Measurements from ENCODE around the gene CACNA2D1. TPM values are rescaled to one million over a fixed set of nuclear protein-coding genes. Genes with fewer than 3 reads are reported as not detected.

CACNA2D1 gene
- total RNA-seq, 1 experiment from 2014 or later = 0.77 TPM

DNA sequence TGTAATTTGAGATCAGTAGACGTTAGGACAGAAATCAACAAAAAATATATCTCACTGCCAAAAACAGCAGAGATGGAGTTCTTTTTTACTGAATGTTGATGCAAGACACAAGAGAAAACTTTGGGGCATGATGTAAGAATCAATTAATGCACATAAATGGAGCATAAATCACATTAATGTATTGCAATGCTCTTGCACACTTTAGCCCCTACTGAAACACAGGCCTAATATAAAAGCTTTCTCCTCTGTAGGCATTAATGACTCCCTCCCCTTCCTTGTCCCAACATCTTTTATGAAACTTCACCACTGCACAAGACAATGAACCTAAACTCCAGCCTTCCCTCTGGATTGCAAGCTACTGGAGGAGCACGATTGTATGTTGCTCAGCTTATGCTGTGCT lies 58.8 kb downstream of the CACNA2D1 start:
- Histone ChIP-seq H3F3A (ENCODE audit: low read length, unreplicated experiment) (no peaks in the 10 kb centered on the region), H3K9me3 (ENCODE audit: low read length) (no peaks in the 10 kb centered on the region), H3K4me3 (ENCODE audit: low read length) (no peak overlapping the region), H3K36me3 (ENCODE audit: low read depth, low read length) (no peaks in the 10 kb centered on the region), H3K9me2 (replicated peaks; ENCODE audit: low read length) (no peaks in the 10 kb centered on the region), H3K27ac (ENCODE audit: low read length) (no peak overlapping the region), H3K9ac (ENCODE audit: low read length) (no peak overlapping the region), H3K27me3 (ENCODE audit: low read length) (peaks cover 42% of the 10 kb centered on the region), H4K20me1 (ENCODE audit: low read length) (no peaks in the 10 kb centered on the region), H2AFZ (ENCODE audit: low read length) (no peak overlapping the region), H3K79me2 (ENCODE audit: low read length) (no peaks in the 10 kb centered on the region), H3K4me2 (ENCODE audit: low read length) (no peak overlapping the region), H3K4me1 (ENCODE audit: insufficient read depth, low read length) (no peaks in the 10 kb centered on the region)
- no TSS peak for BruUV-seq (replicated peaks)
- CTCF ChIA-PET = no interaction called here
- intact Hi-C loops (cut with micrococcal nuclease) = no loop called here
- DNase-seq (no peak), ATAC-seq (no peak)
- POLR2A ChIA-PET (ENCODE audit: unreplicated experiment) = no interaction called here
- no peak for TF ChIP-seq EZH2phosphoT487 (IDR thresholded peaks at IDR 0.05; ENCODE audit: borderline replicate concordance, low read length)
- no peak for TF ChIP-seq EZH2 (IDR thresholded peaks at IDR 0.05; ENCODE audit: low read length, unreplicated experiment)
- TF ChIP-seq, protein P1, sequence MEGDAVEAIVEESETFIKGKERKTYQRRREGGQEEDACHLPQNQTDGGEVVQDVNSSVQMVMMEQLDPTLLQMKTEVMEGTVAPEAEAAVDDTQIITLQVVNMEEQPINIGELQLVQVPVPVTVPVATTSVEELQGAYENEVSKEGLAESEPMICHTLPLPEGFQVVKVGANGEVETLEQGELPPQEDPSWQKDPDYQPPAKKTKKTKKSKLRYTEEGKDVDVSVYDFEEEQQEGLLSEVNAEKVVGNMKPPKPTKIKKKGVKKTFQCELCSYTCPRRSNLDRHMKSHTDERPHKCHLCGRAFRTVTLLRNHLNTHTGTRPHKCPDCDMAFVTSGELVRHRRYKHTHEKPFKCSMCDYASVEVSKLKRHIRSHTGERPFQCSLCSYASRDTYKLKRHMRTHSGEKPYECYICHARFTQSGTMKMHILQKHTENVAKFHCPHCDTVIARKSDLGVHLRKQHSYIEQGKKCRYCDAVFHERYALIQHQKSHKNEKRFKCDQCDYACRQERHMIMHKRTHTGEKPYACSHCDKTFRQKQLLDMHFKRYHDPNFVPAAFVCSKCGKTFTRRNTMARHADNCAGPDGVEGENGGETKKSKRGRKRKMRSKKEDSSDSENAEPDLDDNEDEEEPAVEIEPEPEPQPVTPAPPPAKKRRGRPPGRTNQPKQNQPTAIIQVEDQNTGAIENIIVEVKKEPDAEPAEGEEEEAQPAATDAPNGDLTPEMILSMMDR (conservative IDR thresholded peaks at IDR 0.05; ENCODE audit: low read depth, low read length) = no peak

DNA sequence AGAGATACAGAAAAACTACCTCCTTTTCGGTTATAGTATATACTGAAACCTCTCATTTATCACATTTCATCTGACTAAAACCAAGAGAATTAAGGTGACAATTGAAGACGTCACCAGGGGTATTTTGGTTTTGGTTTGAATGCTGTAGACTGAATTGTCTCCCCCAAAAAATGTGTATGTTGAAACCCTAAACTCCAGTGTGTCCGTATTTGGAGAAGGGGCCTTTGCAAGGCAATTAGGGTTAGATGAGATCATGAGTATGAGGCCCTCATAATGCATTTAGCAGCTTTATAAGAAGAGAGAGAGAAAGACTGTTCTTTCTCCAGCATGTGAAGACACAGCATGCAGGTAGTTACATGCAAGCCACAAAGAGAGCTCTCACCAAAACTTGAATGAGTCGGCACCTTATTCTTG lies 59.5 kb downstream of the CACNA2D1 start:
- CTCF ChIA-PET = no interaction called here
- TF ChIP-seq, protein P1 (conservative IDR thresholded peaks at IDR 0.05; ENCODE audit: low read depth, low read length) = no peak
- no peak for TF ChIP-seq EZH2phosphoT487 (IDR thresholded peaks at IDR 0.05; ENCODE audit: borderline replicate concordance, low read length)
- no peak for TF ChIP-seq EZH2 (IDR thresholded peaks at IDR 0.05; ENCODE audit: low read length, unreplicated experiment)

DNA sequence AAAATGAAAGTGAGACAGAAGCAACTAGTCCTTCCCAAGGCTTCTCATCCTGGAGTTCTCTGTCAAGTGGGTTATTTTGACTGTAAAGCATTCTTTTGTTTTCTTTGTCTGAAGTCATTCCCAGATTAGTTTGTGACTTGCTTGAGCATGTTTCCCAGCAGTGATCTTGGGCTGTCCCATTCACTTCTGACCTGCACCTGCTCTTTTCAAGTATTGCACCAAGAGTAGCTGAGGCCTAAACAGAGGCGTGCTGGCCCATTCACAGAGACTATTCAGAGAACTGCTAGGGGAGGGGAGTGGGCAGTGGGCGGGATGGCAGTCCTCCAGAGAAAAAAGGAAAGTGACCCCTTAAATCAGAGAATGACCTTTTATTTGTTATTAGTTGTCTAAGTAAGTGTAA lies 61.3 kb downstream of the CACNA2D1 start:
- POLR2A ChIA-PET (ENCODE audit: unreplicated experiment) = no interaction called here
- no peaks in the 10 kb centered on the region for H3K9me2 ChIP-seq (replicated peaks; ENCODE audit: low read length)
- no peaks in the 10 kb centered on the region for H3F3A ChIP-seq (ENCODE audit: low read length, unreplicated experiment)

More for the DNA sequence above, 59.5 kb downstream of the CACNA2D1 start:
- no peaks in the 10 kb centered on the region for H3K4me1 ChIP-seq (ENCODE audit: insufficient read depth, low read length)
- no peaks in the 10 kb centered on the region for H3K9me3 ChIP-seq (ENCODE audit: low read length)
- POLR2A ChIA-PET (ENCODE audit: unreplicated experiment) = no interaction called here
- no peak for DNase-seq
- no peaks in the 10 kb centered on the region for H3K36me3 ChIP-seq (ENCODE audit: low read depth, low read length)
- no peaks in the 10 kb centered on the region for H3K79me2 ChIP-seq (ENCODE audit: low read length)
- H2AFZ ChIP-seq (ENCODE audit: low read length) = no peak overlapping the region
- no peak for ATAC-seq
- no peak overlapping the region for H3K4me2 ChIP-seq (ENCODE audit: low read length)
- no peaks in the 10 kb centered on the region for H3K9me2 ChIP-seq (replicated peaks; ENCODE audit: low read length)
- no peaks in the 10 kb centered on the region for H3F3A ChIP-seq (ENCODE audit: low read length, unreplicated experiment)
- H3K9ac ChIP-seq (ENCODE audit: low read length) = no peak overlapping the region
- H3K27ac ChIP-seq (ENCODE audit: low read length) = no peak overlapping the region
- no peak overlapping the region for H3K4me3 ChIP-seq (ENCODE audit: low read length)
- intact Hi-C loops (cut with micrococcal nuclease) = no loop called here
- H3K27me3 ChIP-seq (ENCODE audit: low read length) = peaks cover 42% of the 10 kb centered on the region
- no TSS peak for BruUV-seq (replicated peaks)
- H4K20me1 ChIP-seq (ENCODE audit: low read length) = no peaks in the 10 kb centered on the region

More for the DNA sequence above, 61.3 kb downstream of the CACNA2D1 start:
- H3K36me3 ChIP-seq (ENCODE audit: low read depth, low read length) = no peaks in the 10 kb centered on the region
- H4K20me1 ChIP-seq (ENCODE audit: low read length) = no peaks in the 10 kb centered on the region
- no peaks in the 10 kb centered on the region for H3K4me1 ChIP-seq (ENCODE audit: insufficient read depth, low read length)
- no peak overlapping the region for H3K4me3 ChIP-seq (ENCODE audit: low read length)
- CTCF ChIA-PET = no interaction called here
- BruUV-seq (replicated peaks) = no TSS peak
- H3K4me2 ChIP-seq (ENCODE audit: low read length) = no peak overlapping the region
- H2AFZ ChIP-seq (ENCODE audit: low read length) = no peak overlapping the region
- H3K27ac ChIP-seq (ENCODE audit: low read length) = no peak overlapping the region
- peaks cover 31% of the 10 kb centered on the region for H3K27me3 ChIP-seq (ENCODE audit: low read length)
- no peak overlapping the region for H3K9ac ChIP-seq (ENCODE audit: low read length)
- H3K9me3 ChIP-seq (ENCODE audit: low read length) = no peaks in the 10 kb centered on the region
- no peaks in the 10 kb centered on the region for H3K79me2 ChIP-seq (ENCODE audit: low read length)
- no peak for DNase-seq
- no peak for TF ChIP-seq EZH2phosphoT487 (IDR thresholded peaks at IDR 0.05; ENCODE audit: borderline replicate concordance, low read length)
- TF ChIP-seq, protein P1 (conservative IDR thresholded peaks at IDR 0.05; ENCODE audit: low read depth, low read length) = no peak
- TF ChIP-seq EZH2 (IDR thresholded peaks at IDR 0.05; ENCODE audit: low read length, unreplicated experiment) = no peak
- ATAC-seq = no peak
- intact Hi-C loops (cut with micrococcal nuclease) = no loop called here

Data from PC-3 (cell line).